GM18520 (cell line): ENCODE measurements around the gene SESTD1.

Experiments used
- ATAC-seq: cut with Tn5 transposase; IDR thresholded peaks from one replicate; pipeline ENCODE4 v1.9.1; 2021; ENCODE audit not compliant: unreplicated experiment

Gene SESTD1

GRCh38 chr2:179191110-179191509 lies 73.5 kb downstream of the SESTD1 start:
- no peak for ATAC-seq

- no peak for ATAC-seq
Measured at GRCh38 chr2:179186126-179186525, 78.5 kb downstream of the SESTD1 start.

- no peak for ATAC-seq
Measured at GRCh38 chr2:179184610-179185009, 80.0 kb downstream of the SESTD1 start.

GRCh38 chr2:179181002-179181401 lies 83.6 kb downstream of the SESTD1 start:
- ATAC-seq = no peak

GRCh38 chr2:179180242-179180641 lies 84.4 kb downstream of the SESTD1 start:
- no peak for ATAC-seq

GRCh38 chr2:179179719-179180118 lies 84.9 kb downstream of the SESTD1 start:
- ATAC-seq = no peak

GRCh38 chr2:179177694-179178093 lies 86.9 kb downstream of the SESTD1 start:
- no peak for ATAC-seq

GRCh38 chr2:179174240-179174639 lies 90.4 kb downstream of the SESTD1 start:
- ATAC-seq = no peak

GRCh38 chr2:179172894-179173293 lies 91.7 kb downstream of the SESTD1 start:
- no peak for ATAC-seq

- no peak for ATAC-seq
Measured at GRCh38 chr2:179171371-179171770, 93.3 kb downstream of the SESTD1 start.

- no peak for ATAC-seq
Measured at GRCh38 chr2:179170901-179171300, 93.7 kb downstream of the SESTD1 start.

GRCh38 chr2:179165356-179166000 lies 99.2 kb downstream of the SESTD1 start:
- ATAC-seq = no peak

- no peak for ATAC-seq
Measured at GRCh38 chr2:179141206-179141605, 123.4 kb downstream of the SESTD1 start.

GRCh38 chr2:179140571-179140970 lies 124.1 kb downstream of the SESTD1 start:
- ATAC-seq = no peak

GRCh38 chr2:179139506-179139905 lies 125.1 kb downstream of the SESTD1 start:
- ATAC-seq = no peak

GRCh38 chr2:179137200-179137759 lies 127.4 kb downstream of the SESTD1 start:
- no peak for ATAC-seq

- ATAC-seq = no peak
Measured at GRCh38 chr2:179133016-179133415, 131.6 kb downstream of the SESTD1 start.

GRCh38 chr2:179132076-179132475 lies 132.6 kb downstream of the SESTD1 start:
- no peak for ATAC-seq

GRCh38 chr2:179130560-179130959 lies 134.1 kb downstream of the SESTD1 start:
- no peak for ATAC-seq

- no peak for ATAC-seq
Measured at GRCh38 chr2:179129574-179130238, 134.9 kb downstream of the SESTD1 start.

GRCh38 chr2:179125404-179125803 lies 139.2 kb downstream of the SESTD1 start:
- ATAC-seq = no peak

GRCh38 chr2:179124282-179124681 lies 140.3 kb downstream of the SESTD1 start:
- ATAC-seq = no peak
